ENCODE results near the gene CDH12.
"Not testable (repeated sequence)": the region's sequence is repeated elsewhere in the genome, so short reads cannot be mapped to it uniquely, and the experiment has no call there.

GRCh38 chr5:22169226-22169625 lies 683.9 kb downstream of the CDH12 start:
- TF ChIP-seq POLR2A (IDR thresholded peaks at IDR 0.05; ENCODE audit: borderline replicate concordance, extremely low read depth, insufficient read depth, insufficient read length); CTCF (IDR thresholded peaks at IDR 0.05 in 2 of 3, conservative IDR thresholded peaks at IDR 0.05 in 1 of 3; ENCODE audit: borderline replicate concordance in 1 of 3, insufficient read depth in 1 of 3, low read depth in 2 of 3, low read length in 2 of 3); EZH2 (IDR thresholded peaks at IDR 0.05); YY1 (IDR thresholded peaks at IDR 0.05; ENCODE audit: extremely low read depth, insufficient replicate concordance, low read depth, low read length); SIN3A (IDR thresholded peaks at IDR 0.05; ENCODE audit: low read depth); MAX (IDR thresholded peaks at IDR 0.05); EZH2phosphoT487 (IDR thresholded peaks at IDR 0.05; ENCODE audit: borderline replicate concordance); JUND (IDR thresholded peaks at IDR 0.05); TCF7L2 (IDR thresholded peaks at IDR 0.05; ENCODE audit: borderline replicate concordance, extremely low read depth, insufficient read depth, insufficient read length); REST (IDR thresholded peaks at IDR 0.05; ENCODE audit: low read depth); ATF3 (IDR thresholded peaks at IDR 0.05): not testable (repeated sequence)
